K562 (cell line): ENCODE results near the gene ADNP. TPM values are rescaled to one million over a fixed set of nuclear protein-coding genes. Genes with fewer than 3 reads are reported as not detected.
A peak's percentile ranks its signal among the peaks of the same experiment; 100 is the strongest.

Source experiments
- ATAC-seq: fragments of 200-7000 bp; cut with Tn5 transposase; 3 replicates; pipeline ENCODE4 v1.9.1; 2020; ENCODE audit warnings: moderate library complexity
- BruUV-seq: library from RNA; stranded (reverse); fragments of 400-500 nt; replicated peaks from 2 replicates; lab custom pipeline; 2021; lab: Mats Ljungman, UMichigan
- CTCF ChIA-PET: fragments of 300-600 bp; formaldehyde crosslinking; extraction: SDS; loops from one replicate; lab custom pipeline; 2021; ENCODE audit warnings: low intra/inter-chr PET ratio; lab: Yijun Ruan, JAX
- POLR2A ChIA-PET: fragments of 300-600, 350-650 bp; sonication (Branson Sonifier 250); formaldehyde crosslinking; extraction: SDS; loops from one replicate; lab custom pipeline; 2021; ENCODE audit warnings: antibody characterized with exemption, inconsistent platforms; lab: Yijun Ruan, JAX
- DNase-seq, 4 experiments: peaks; one replicate each; pipeline versions ENCODE4 v3.0.0 to v3.0.0-alpha.2; 2011 to 2018; ENCODE audit warnings: low spot score in 3 of 4, mixed read lengths in 3 of 4; ENCODE audit errors: extremely low read depth in 1 of 4
- FAIRE-seq: peaks from 2 replicates; lab custom pipeline; 2011; peaks lifted over from hg19 to GRCh38; lab: Jason Lieb, UNC
- H2AFZ ChIP-seq: 2 replicates; pipeline ENCODE4 v1.6.0; 2011; ENCODE audit warnings: low read depth, low read length, control low read depth, inconsistent platforms
- H3K27ac ChIP-seq: fragments of 200-600 bp; 3 replicates; pipeline ENCODE4 v1.8.0; 2011; ENCODE audit warnings: low read depth, mild to moderate bottlenecking, control low read depth, inconsistent platforms, low read length, moderate library complexity, mixed read lengths; ENCODE audit errors: extremely low read depth
- H3K27me3 ChIP-seq, 2 experiments: fragments of 300-600 bp in 1 of 2; 2 replicates in 1 of 2; 3 replicates in 1 of 2; pipeline versions ENCODE4 v1.6.0 to v1.8.0; 2011; ENCODE audit warnings: inconsistent platforms in 2 of 2, low read length in 2 of 2, mild to moderate bottlenecking in 1 of 2, mixed read lengths in 1 of 2, moderate library complexity in 1 of 2; ENCODE audit not compliant: control insufficient read depth in 2 of 2, insufficient read depth in 2 of 2
- H3K36me3 ChIP-seq: fragments of 300-600 bp; 3 replicates; pipeline ENCODE4 v1.8.0; 2011; ENCODE audit warnings: mild to moderate bottlenecking, low read length, inconsistent platforms; ENCODE audit not compliant: control insufficient read depth, insufficient read depth
- H3K4me1 ChIP-seq, 2 experiments: fragments of 200-600 bp in 1 of 2; replicated peaks in 1 of 2; 2 replicates in 1 of 2; 3 replicates in 1 of 2; pipeline versions ENCODE4 v1.5.1 to v1.8.0; 2011; ENCODE audit warnings: inconsistent platforms in 2 of 2, low read length in 2 of 2, mild to moderate bottlenecking in 1 of 2, mixed read lengths in 1 of 2, moderate library complexity in 1 of 2; ENCODE audit not compliant: control insufficient read depth in 2 of 2, insufficient read depth in 2 of 2
- H3K4me2 ChIP-seq: 2 replicates; pipeline ENCODE4 v1.6.1; 2011; ENCODE audit warnings: low read length, control low read depth, inconsistent platforms, mixed read lengths; ENCODE audit not compliant: insufficient read depth
- H3K4me3 ChIP-seq: fragments of 200-600 bp; sonication (generic), shearing (Covaris generic); 2 replicates; pipeline ENCODE4 v1.5.1; 2016; ENCODE audit warnings: control low read depth, inconsistent platforms
- H3K79me2 ChIP-seq: fragments of 200-600 bp; 3 replicates; pipeline ENCODE4 v1.8.0; 2011; ENCODE audit warnings: low read length, inconsistent platforms; ENCODE audit not compliant: control insufficient read depth, insufficient read depth
- H3K9ac ChIP-seq, 2 experiments: 2 replicates each; pipeline versions ENCODE4 v1.6.0 to v1.6.1; 2011; ENCODE audit warnings: low read depth in 2 of 2, low read length in 2 of 2, control low read depth in 1 of 2, inconsistent platforms in 1 of 2, mild to moderate bottlenecking in 1 of 2, mixed read lengths in 1 of 2; ENCODE audit not compliant: insufficient read depth in 1 of 2
- H3K9me1 ChIP-seq: one replicate; pipeline ENCODE4 v1.6.0; 2011; ENCODE audit warnings: inconsistent platforms, mild to moderate bottlenecking, low read length, moderate library complexity; ENCODE audit not compliant: control insufficient read depth, insufficient read depth
- H3K9me3 ChIP-seq: replicated peaks from 2 replicates; pipeline ENCODE4 v1.5.1; 2011; ENCODE audit warnings: low read depth, low read length, inconsistent platforms; ENCODE audit not compliant: control insufficient read depth, insufficient read depth
- H4K20me1 ChIP-seq: replicated peaks from 2 replicates; pipeline ENCODE4 v1.6.1; 2011; ENCODE audit warnings: low read length, inconsistent platforms, mixed read lengths; ENCODE audit not compliant: control insufficient read depth, insufficient read depth
- ADNP ChIP-seq: fragments of 200-800 bp; sonication (Bioruptor generic); IDR thresholded peaks from 2 replicates; pipeline ENCODE4 v1.6.1; 2016; ENCODE audit warnings: missing genetic modification characterization, missing compliant biosample characterization
- CCNT2 ChIP-seq: IDR thresholded peaks from 2 replicates; pipeline ENCODE4 v1.6.1; 2011; ENCODE audit warnings: borderline replicate concordance, low read depth, mild to moderate bottlenecking, moderate library complexity, mixed read lengths, low read length; ENCODE audit not compliant: insufficient read length; ENCODE audit errors: extremely low read depth
- DDX20 ChIP-seq: fragments of 450-650 bp; IDR thresholded peaks from 2 replicates; pipeline ENCODE4 v1.6.1; 2016; ENCODE audit warnings: missing genetic modification characterization, low read depth, mild to moderate bottlenecking, missing compliant biosample characterization, moderate library complexity
- E2F6 ChIP-seq, 2 experiments: IDR thresholded peaks; 2 replicates each; pipeline ENCODE4 v1.6.1; 2011; ENCODE audit warnings: borderline replicate concordance in 1 of 2, control low read depth in 1 of 2, low read depth in 1 of 2, low read length in 1 of 2, mild to moderate bottlenecking in 1 of 2, mixed read lengths in 1 of 2, moderate library complexity in 1 of 2; ENCODE audit not compliant: insufficient read depth in 1 of 2, insufficient read length in 1 of 2, poor library complexity in 1 of 2, severe bottlenecking in 1 of 2; ENCODE audit errors: extremely low read depth in 1 of 2
- RBFOX2 ChIP-seq: fragments of 200-400 bp; formaldehyde crosslinking; IDR thresholded peaks from 2 replicates; pipeline ENCODE4 v1.6.1; 2017; ENCODE audit warnings: low read depth, mild to moderate bottlenecking, low read length, moderate library complexity
- SIN3A ChIP-seq, 2 experiments: fragments of 150-350 bp in 1 of 2; IDR thresholded peaks; 2 replicates each; pipeline ENCODE4 v1.6.1; 2011 to 2016; ENCODE audit warnings: borderline replicate concordance in 2 of 2, low read depth in 2 of 2, low read length in 2 of 2, mild to moderate bottlenecking in 2 of 2, moderate library complexity in 2 of 2; ENCODE audit not compliant: control insufficient read depth in 1 of 2
- SIX5 ChIP-seq, 2 experiments: IDR thresholded peaks; 2 replicates each; pipeline ENCODE4 v1.6.1; 2011; ENCODE audit warnings: low read length in 2 of 2, borderline replicate concordance in 1 of 2, low read depth in 1 of 2, mild to moderate bottlenecking in 1 of 2, moderate library complexity in 1 of 2; ENCODE audit not compliant: insufficient read depth in 1 of 2
- XRCC3 ChIP-seq: fragments of 450-650 bp; IDR thresholded peaks from 2 replicates; pipeline ENCODE4 v1.6.1; 2017; ENCODE audit warnings: mild to moderate bottlenecking, moderate library complexity
- ZNF57 ChIP-seq: fragments of 450-650 bp; formaldehyde crosslinking; IDR thresholded peaks from 2 replicates; pipeline ENCODE4 v1.4.0; 2020; ENCODE audit warnings: mild to moderate bottlenecking, moderate library complexity
- WGBS: fragments of 100-300 bp; shearing (Covaris generic); methylation state at CpG from one replicate; pipeline ENCODE4 v1.1.6; 2016; ENCODE audit warnings: low coverage, mixed read lengths; ENCODE audit not compliant: insufficient coverage; ENCODE audit errors: missing lambda C conversion rate; 5-methylcytosine and 5-hydroxymethylcytosine counted together
- in situ Hi-C: fragments of 300-500 bp; cut with MboI; formaldehyde crosslinking; loops from 4 replicates; pipeline ENCODE4 v1.15.0; 2018; ENCODE audit warnings: inconsistent platforms, mixed read lengths
- intact Hi-C: fragments of 100-400 bp; cut with micrococcal nuclease; formaldehyde crosslinking; loops from 2 replicates; pipeline ENCODE4 v1.14.2; 2022
- polyA plus RNA-seq, 8 experiments: library from polyadenylated mRNA; depleted of rRNA in 4 of 8; stranded (reverse) in 5 of 8; unstranded in 3 of 8; fragments of >200 nt; fragmentation: Nextera tagmentation in 2 of 8; fragmentation: Illumina TruSeq in 1 of 8; extraction: Ambion mirVana in 2 of 8; extraction: Trizol in 1 of 8; gene quantifications; 2 replicates each; pipeline versions ENCODE4 v1.2.1 to v1.2.3, GENCODE V29; 2011 to 2014; ENCODE audit warnings: inconsistent platforms in 1 of 8, missing spikeins in 1 of 8
- total RNA-seq, 7 experiments: library from RNA; depleted of rRNA in 6 of 7; stranded (reverse); fragments of >200 nt in 6 of 7; fragmentation: Illumina TruSeq in 2 of 7; extraction: Trizol in 2 of 7; gene quantifications; 2 replicates each; pipeline versions ENCODE4 v1.2.1 to v1.2.3, GENCODE V29; 2011 to 2021; ENCODE audit warnings: low replicate concordance in 1 of 7
- TF ChIP-seq, protein P1 (sequence below), 3 experiments: fragments of 200-800 bp in 1 of 3; sonication (Bioruptor generic) in 1 of 3; sonication (generic) in 1 of 3; formaldehyde crosslinking in 1 of 3; IDR thresholded peaks; 2 replicates each; pipeline versions ENCODE4 v1.6.1 to v1.8.0; 2016 to 2022; ENCODE audit warnings: mild to moderate bottlenecking in 2 of 3, missing compliant biosample characterization in 2 of 3, missing genetic modification characterization in 2 of 3, missing genetic modification reagents in 1 of 3
- TF ChIP-seq, protein P2 (sequence below): fragments of 250-450 bp; sonication (Bioruptor Pico); IDR thresholded peaks from 2 replicates; pipeline ENCODE4 v1.9.0; 2021; ENCODE audit warnings: mild to moderate bottlenecking, inconsistent platforms

ADNP gene
- total and polyA plus RNA-seq, 9 of the 15 experiments (the other 6 are each of a cell fraction or from before 2014, with no cell fraction given): 17.8 to 59.9 (median 25.3) TPM

DNA sequence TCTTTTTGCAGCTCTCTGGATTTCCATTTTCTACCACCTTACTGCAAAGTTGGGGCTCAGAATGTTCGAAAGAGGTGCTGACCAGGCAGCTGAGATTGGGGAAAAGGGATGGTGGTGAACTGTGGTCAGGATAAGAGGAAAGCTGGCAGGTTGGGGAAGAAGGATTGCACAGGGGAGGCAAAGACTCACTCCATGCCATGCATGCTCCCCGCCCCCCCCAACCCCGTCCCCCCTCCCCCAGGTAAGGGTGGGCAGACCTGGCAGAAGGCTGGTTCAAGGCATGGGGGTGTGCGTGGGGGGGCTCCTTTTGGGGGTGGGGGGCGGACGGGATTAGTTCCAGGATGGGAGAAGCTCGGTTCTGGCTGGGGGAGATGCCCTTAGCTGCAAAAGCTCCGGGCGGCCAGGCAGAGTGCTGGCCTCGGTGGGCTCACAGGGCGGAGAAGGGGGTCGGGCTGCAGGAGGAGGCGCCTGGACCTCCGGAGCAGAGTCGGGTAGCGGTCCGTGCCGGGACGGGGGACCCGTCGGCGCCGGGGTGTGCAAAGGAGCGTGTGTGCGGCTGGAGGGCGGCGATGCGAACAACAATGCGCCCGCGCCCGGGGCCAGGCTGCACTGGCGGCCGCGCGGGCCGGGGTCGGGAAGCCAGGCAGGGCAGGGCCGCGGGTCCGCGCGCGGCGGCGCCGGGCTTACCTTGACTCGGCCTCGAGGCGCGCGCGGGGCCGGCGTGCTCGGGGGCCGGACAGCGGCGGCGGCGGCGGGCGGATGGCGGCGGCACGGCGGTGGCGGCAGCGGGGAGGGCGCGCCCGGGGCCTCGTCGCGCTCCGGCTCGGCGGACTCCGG is 880 bp downstream of the ADNP start:
- Histone ChIP-seq H2AFZ (no peak overlapping the region; the same call in 1 of the 2 replicates), H3K4me2 (peak overlapping the region; percentile 85), H3K4me3 (peak overlapping the region; percentile 71), H3K9me1 (no peaks in the 10 kb centered on the region), H3K36me3 (peaks cover 73% of the 10 kb centered on the region), H3K27me3 (no peaks in the 10 kb centered on the region), H3K27ac (peak overlapping the region; percentile 99), H3K9ac (peak overlapping the region; percentile 86 to 98), H3K9me3 (no peaks in the 10 kb centered on the region), H4K20me1 (peaks cover 13% of the 10 kb centered on the region), H3K79me2 (peaks cover 54% of the 10 kb centered on the region), H3K4me1 (peaks cover 12 to 19% of the 10 kb centered on the region in 2 experiments)
- FAIRE-seq (no peak), ATAC-seq (peak; percentile 8), DNase-seq (peak; percentile 19 to 30 (median 22))
- POLR2A ChIA-PET: interaction anchor here (0.6 to 4.7 kb wide), 12 partner anchors 9 to 640 kb away, joined by 3 to 30 read pairs (median 8); partner anchors contain the start of genes BCAS4, DPM1 and MOCS3
- CTCF ChIA-PET: interaction anchor here (0.6 to 3.3 kb wide), 6 partner anchors 28 to 140 kb away, joined by 3 to 28 read pairs (median 8); partner anchors contain the start of genes BCAS4, DPM1 and MOCS3
- intact Hi-C loops (no loop called here), in situ Hi-C loops (loop anchor here (10.0 kb wide), 1 partner anchor 116 kb away; no protein-coding TSS in a partner anchor)
- no TSS peak for BruUV-seq
- WGBS: 1% methylated on average over 34 of the region's 79 CpGs
- TF ChIP-seq, protein P1, sequence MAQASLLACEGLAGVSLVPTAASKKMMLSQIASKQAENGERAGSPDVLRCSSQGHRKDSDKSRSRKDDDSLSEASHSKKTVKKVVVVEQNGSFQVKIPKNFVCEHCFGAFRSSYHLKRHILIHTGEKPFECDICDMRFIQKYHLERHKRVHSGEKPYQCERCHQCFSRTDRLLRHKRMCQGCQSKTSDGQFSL (CRISPR knock-in tag; IDR thresholded peaks at IDR 0.05): no peak; the same call in 1 of the 2 replicates
- TF ChIP-seq, protein P1 (tag; IDR thresholded peaks at IDR 0.05): peak in 1 of 2 experiments; percentile 74; a peak in 1 of 4 replicates
- TF ChIP-seq ADNP (tag): no peak
- TF ChIP-seq E2F6 (IDR thresholded peaks at IDR 0.05; ENCODE audit: borderline replicate concordance in 1 of 2, extremely low read depth in 1 of 2, insufficient read depth in 1 of 2, insufficient read length in 1 of 2, low read depth in 1 of 2, low read length in 1 of 2, poor library complexity in 1 of 2, severe bottlenecking in 1 of 2): peak in 1 of 2 experiments; percentile 22
- TF ChIP-seq SIN3A (IDR thresholded peaks at IDR 0.05; ENCODE audit: borderline replicate concordance in 2 of 2, control insufficient read depth in 1 of 2, low read depth in 2 of 2, low read length in 2 of 2): 0 out of 4 replicates have a peak, but pooled peaks of 1 of the 2 experiments have one; percentile 37
- no peak for TF ChIP-seq XRCC3
- peak; percentile 11 for TF ChIP-seq CCNT2
- no peak for TF ChIP-seq ZNF57 (CRISPR knock-in tag)
- no peak for TF ChIP-seq DDX20 (tag)
- TF ChIP-seq SIX5 (IDR thresholded peaks at IDR 0.05; ENCODE audit: borderline replicate concordance in 1 of 2, insufficient read depth in 1 of 2, low read depth in 1 of 2, low read length in 2 of 2): no peak
- TF ChIP-seq RBFOX2: peak; percentile 58
- TF ChIP-seq, protein P2, sequence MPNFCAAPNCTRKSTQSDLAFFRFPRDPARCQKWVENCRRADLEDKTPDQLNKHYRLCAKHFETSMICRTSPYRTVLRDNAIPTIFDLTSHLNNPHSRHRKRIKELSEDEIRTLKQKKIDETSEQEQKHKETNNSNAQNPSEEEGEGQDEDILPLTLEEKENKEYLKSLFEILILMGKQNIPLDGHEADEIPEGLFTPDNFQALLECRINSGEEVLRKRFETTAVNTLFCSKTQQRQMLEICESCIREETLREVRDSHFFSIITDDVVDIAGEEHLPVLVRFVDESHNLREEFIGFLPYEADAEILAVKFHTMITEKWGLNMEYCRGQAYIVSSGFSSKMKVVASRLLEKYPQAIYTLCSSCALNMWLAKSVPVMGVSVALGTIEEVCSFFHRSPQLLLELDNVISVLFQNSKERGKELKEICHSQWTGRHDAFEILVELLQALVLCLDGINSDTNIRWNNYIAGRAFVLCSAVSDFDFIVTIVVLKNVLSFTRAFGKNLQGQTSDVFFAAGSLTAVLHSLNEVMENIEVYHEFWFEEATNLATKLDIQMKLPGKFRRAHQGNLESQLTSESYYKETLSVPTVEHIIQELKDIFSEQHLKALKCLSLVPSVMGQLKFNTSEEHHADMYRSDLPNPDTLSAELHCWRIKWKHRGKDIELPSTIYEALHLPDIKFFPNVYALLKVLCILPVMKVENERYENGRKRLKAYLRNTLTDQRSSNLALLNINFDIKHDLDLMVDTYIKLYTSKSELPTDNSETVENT (CRISPR knock-in tag): 0 out of 2 replicates have a peak, but pooled peaks have one; percentile 29
